Heart right ventricle (tissue), 16 donors: ENCODE results near the gene HSF5. TPM values are rescaled to one million over a fixed set of nuclear protein-coding genes. Genes with fewer than 3 reads are reported as not detected.

ENCODE experiments used
- ATAC-seq, 8 donors: fragments of 200-7000 bp; cut with Tn5 transposase; one replicate each; pipeline ENCODE4 v1.9.1; 2020; ENCODE audit warnings: mild to moderate bottlenecking in 8 of 8, moderate library complexity in 8 of 8, moderate number of reproducible peaks in 1 of 8
- DNase-seq, 2 donors: peaks; one replicate each; pipeline ENCODE4 v3.0.0-alpha.2; 2020
- H3K27ac ChIP-seq, 10 donors: fragments of 200-600 bp; sonication (generic) in 2 of 10; one replicate each; pipeline versions ENCODE4 v1.5.0 to v1.8.0; 2020 to 2022; ENCODE audit warnings: mild to moderate bottlenecking in 3 of 10
- H3K27me3 ChIP-seq, 7 donors: fragments of 200-600 bp; one replicate each; pipeline ENCODE4 v1.8.0; 2021 to 2022; ENCODE audit warnings: mild to moderate bottlenecking in 2 of 7
- H3K36me3 ChIP-seq, 9 donors: fragments of 200-600 bp; sonication (generic) in 1 of 9; one replicate each; pipeline versions ENCODE4 v1.5.0 to v1.8.0; 2020 to 2022; ENCODE audit warnings: mild to moderate bottlenecking in 2 of 9
- H3K4me1 ChIP-seq, 9 donors: fragments of 200-600 bp; sonication (generic) in 1 of 9; one replicate each; pipeline versions ENCODE4 v1.5.0 to v1.8.0; 2020 to 2022; ENCODE audit warnings: mild to moderate bottlenecking in 4 of 9
- H3K4me3 ChIP-seq, 10 donors: fragments of 200-600 bp; sonication (generic) in 2 of 10; one replicate each; pipeline versions ENCODE4 v1.5.0 to v1.8.0; 2020 to 2022; ENCODE audit warnings: mild to moderate bottlenecking in 7 of 10, moderate library complexity in 2 of 10
- H3K9me3 ChIP-seq, 11 donors: fragments of 200-600 bp in 10 of 11; sonication (generic) in 2 of 11; one replicate each; pipeline versions ENCODE4 v1.5.0 to v1.8.0; 2013 to 2022; ENCODE audit warnings: mild to moderate bottlenecking in 2 of 11, control low read depth in 1 of 11, moderate library complexity in 1 of 11
- CTCF ChIP-seq, 9 donors: fragments of 200-600 bp; sonication (generic) in 2 of 9; IDR thresholded peaks; one replicate each; pipeline versions ENCODE4 v1.5.0 to v1.8.0; 2021 to 2022; ENCODE audit warnings: antibody characterized with exemption in 9 of 9, mild to moderate bottlenecking in 5 of 9, moderate library complexity in 1 of 9
- WGBS, 2 donors: extraction: QIAGEN DNeasy Blood & Tissue Kit; methylation state at CpG; one replicate each; pipeline ENCODE4 v1.1.7; 2013; ENCODE audit warnings: inconsistent platforms in 1 of 2; 5-methylcytosine and 5-hydroxymethylcytosine counted together
- intact Hi-C, 10 donors: fragments of 100-400 bp; cut with DNase I; formaldehyde crosslinking; loops; one replicate each; pipeline versions ENCODE4 v1.11.1 to v1.14.2; 2022
- polyA plus RNA-seq, 2 donors: library from polyadenylated mRNA; stranded (reverse); fragments of 200-250 nt; gene quantifications; one replicate each; pipeline ENCODE4 v1.2.3, GENCODE V29; 2013
- total RNA-seq, 10 donors: library from RNA; stranded (reverse); fragmentation: NEBNext Ultra II Directional in 3 of 10; extraction: Animal tissue kit (Norgen Biotek cat#: 25700) in 3 of 10; gene quantifications; one replicate each; pipeline versions ENCODE4 v1.2.1 to v1.2.4, GENCODE V29; 2021 to 2023
- donor health status: Arrhythmogenic right ventricular cardiomyopathy.
- donor health status: ischemic (EF 13 %, LVEDD 7.1; RV severe dilation, severe dysfunction).
- donor health status: healthy with polysubstance abuse.
- donor health status: DM: no; HTN: yes; CAD: no.
- donor health status: DM: no; HTN: no; CAD: no.
- donor health status: ischemic (EF 25% LVEDD 6.9; RV normal size, moderate dysfunction).
- donor health status: ischemic (EF 25% LVEDD 5.7; RV mildly dilated, moderate dysfunction).
- donor health status: healthy.
- donor health status: DM: yes; HTN: yes; CAD: no.
- donor health status: Ischemic cardiomyopathy.
- donor health status: ischemic (EF 35%, LVEDD 5.7; RV mildly dilated, moderate dysfunction).
- donor health status: nonischemic (EF 11% LVEDD 7.7; RV severe dilation, severe dysfunction).
- donor health status: DM: yes; HTN: yes; CAD: no.
- donor health status: PGD.
- donor health status: ischemic (EF 29% LVEDD 5.4; RV normal size, mild dysfunction).
- donor health status: nonischemic (EF 23%, LVEDD 6.1; RV moderate dilation, normal function).

HSF5 gene
- total and polyA plus RNA-seq, 12 donors, result 0.04 to 0.14 (median 0.05) TPM; not detected in 9

DNA sequence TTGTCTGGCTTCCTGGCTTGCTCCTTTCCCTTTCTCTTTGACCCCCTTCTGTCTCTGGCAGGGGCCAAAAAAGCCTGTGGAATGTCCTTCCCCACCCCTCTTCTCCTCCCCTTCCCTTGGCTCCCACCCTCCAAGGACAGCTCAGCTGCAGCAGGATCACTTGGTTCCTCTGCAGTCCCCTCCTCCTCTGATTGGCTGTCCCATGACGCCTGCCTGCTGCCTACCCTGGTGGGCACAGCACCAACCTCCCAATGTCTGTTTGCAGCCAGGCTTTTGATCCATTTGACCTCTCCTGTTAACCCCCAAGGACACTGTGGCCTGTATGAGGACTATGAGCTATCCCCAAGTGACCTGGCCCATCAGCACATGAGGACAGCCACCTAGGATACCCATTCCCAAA is 41.1 kb upstream of the HSF5 start:
- peak overlapping the region in 9 of 10 donors; percentile 29 to 87 (median 66) for H3K27ac ChIP-seq
- no peak for DNase-seq
- peak in 1 of 8 donors; percentile 10 for ATAC-seq
- peaks cover 0 to 4% (median 0%) of the 10 kb centered on the region in 9 donors for H3K36me3 ChIP-seq
- H3K27me3 ChIP-seq, result peaks cover 0 to 19% (median 0%) of the 10 kb centered on the region in 7 donors
- peak overlapping the region in 5 of 10 donors; percentile 21 to 38 (median 31) for H3K4me3 ChIP-seq
- intact Hi-C loops, result loop anchor here in 6 of 10 donors (5.0 to 10.0 kb wide), 6 partner anchors 48 to 476 kb away; partner anchors contain the start of genes RAD51C (in 3 of the 6) and TEX14 (in 3 of the 6)
- WGBS, 2 donors, result 45 to 70% methylated on average over 1 of the region's 1 CpG
- H3K4me1 ChIP-seq, result peaks cover 7 to 85% (median 69%) of the 10 kb centered on the region in 9 donors
- H3K9me3 ChIP-seq, result no peaks in the 10 kb centered on the region
- no peak for TF ChIP-seq CTCF (IDR thresholded peaks at IDR 0.05)

DNA sequence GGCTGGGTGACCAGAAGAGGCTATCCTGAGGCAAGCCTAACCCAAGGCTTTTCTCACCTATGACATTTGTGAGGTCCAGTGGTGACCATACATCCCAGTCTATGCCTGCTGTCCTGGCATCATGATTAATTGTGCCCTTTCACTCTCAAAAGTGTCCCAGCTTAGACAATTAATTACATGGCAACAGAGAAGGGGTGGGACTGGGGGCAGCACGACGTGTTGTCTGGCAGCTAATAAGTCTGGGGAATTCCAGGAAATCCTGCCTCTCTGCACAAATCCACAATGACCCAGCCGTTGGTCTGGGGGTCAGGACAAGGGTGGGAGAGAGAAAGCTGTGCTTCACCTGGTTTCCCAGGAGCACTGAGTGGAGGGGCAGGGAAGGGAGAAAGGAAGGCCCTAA is 40.2 kb upstream of the HSF5 start:
- Histone ChIP-seq H3K27ac (peak overlapping the region in 9 of 10 donors; percentile 29 to 87 (median 70)), H3K36me3 (peaks cover 0 to 12% (median 0%) of the 10 kb centered on the region in 9 donors), H3K27me3 (peaks cover 0 to 19% (median 0%) of the 10 kb centered on the region in 7 donors), H3K9me3 (no peaks in the 10 kb centered on the region), H3K4me1 (peaks cover 7 to 80% (median 69%) of the 10 kb centered on the region in 9 donors), H3K4me3 (peak overlapping the region in 6 of 10 donors; percentile 21 to 38 (median 29))
- ATAC-seq, result no peak
- 28 to 48% methylated on average over 3 of the region's 3 CpGs for WGBS, 2 donors
- DNase-seq, result no peak
- intact Hi-C loops, result loop anchor here in 6 of 10 donors (5.0 to 10.0 kb wide), 6 partner anchors 49 to 476 kb away; partner anchors contain the start of genes RAD51C (in 3 of the 6) and TEX14 (in 3 of the 6)
- TF ChIP-seq CTCF (IDR thresholded peaks at IDR 0.05), result no peak

DNA sequence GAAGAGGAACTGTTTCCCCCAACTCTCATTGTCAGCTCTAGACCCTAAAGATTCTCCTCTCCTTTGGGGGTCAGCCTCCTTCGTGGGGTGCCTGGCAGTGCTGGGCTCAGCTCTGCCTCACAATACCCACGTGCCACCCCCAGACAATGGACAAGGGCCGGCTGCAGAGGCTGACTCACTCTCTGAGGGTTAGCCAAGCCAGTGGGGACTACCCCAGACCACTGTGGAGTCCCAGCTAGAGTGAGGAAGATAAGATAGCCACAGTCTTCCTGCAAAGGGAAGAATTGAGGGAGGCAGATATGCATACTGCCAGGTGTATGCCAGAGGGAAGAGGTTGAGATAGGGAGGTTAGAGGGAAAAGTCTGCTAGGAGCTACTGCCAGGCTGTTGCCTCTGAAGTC is 39.7 kb upstream of the HSF5 start:
- peak overlapping the region in 5 of 10 donors; percentile 7 to 38 (median 31) for H3K4me3 ChIP-seq
- ATAC-seq (no peak), DNase-seq (no peak)
- no peaks in the 10 kb centered on the region for H3K9me3 ChIP-seq
- H3K36me3 ChIP-seq, result peaks cover 0 to 16% (median 0%) of the 10 kb centered on the region in 9 donors
- 56 to 66% methylated on average over 3 of the region's 3 CpGs for WGBS, 2 donors
- H3K27me3 ChIP-seq, result peaks cover 0 to 19% (median 0%) of the 10 kb centered on the region in 7 donors
- peak overlapping the region in 9 of 10 donors; percentile 44 to 87 (median 70) for H3K27ac ChIP-seq
- no peak for TF ChIP-seq CTCF (IDR thresholded peaks at IDR 0.05)
- intact Hi-C loops, result loop anchor here in 6 of 10 donors (5.0 to 10.0 kb wide), 6 partner anchors 49 to 477 kb away; partner anchors contain the start of genes RAD51C (in 3 of the 6) and TEX14 (in 3 of the 6)
- peaks cover 7 to 79% (median 69%) of the 10 kb centered on the region in 9 donors for H3K4me1 ChIP-seq

DNA sequence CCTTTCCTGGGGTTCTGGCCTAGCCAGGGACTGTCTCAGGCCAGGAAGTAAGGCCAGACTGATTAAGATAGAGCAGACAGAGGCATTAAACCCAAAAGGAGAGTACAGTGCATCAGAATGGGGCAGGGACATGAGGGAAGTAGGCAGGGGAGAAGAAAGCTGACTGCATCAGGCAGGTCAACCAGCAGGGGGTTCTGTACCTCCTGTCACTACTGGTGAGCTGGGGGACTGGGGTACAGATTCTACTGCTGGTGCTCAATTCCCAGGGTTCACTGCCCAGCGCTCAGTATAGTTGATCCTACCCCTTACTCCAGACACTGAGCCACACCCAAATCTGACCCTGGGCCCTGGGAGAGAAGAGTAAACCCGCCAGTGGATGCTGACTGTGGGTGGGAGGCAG is 39.1 kb upstream of the HSF5 start:
- H3K4me1 ChIP-seq, result peaks cover 7 to 73% (median 65%) of the 10 kb centered on the region in 9 donors
- WGBS, 2 donors, result 66 to 79% methylated on average over 2 of the region's 2 CpGs
- H3K36me3 ChIP-seq, result peaks cover 0 to 22% (median 0%) of the 10 kb centered on the region in 9 donors
- no peaks in the 10 kb centered on the region for H3K9me3 ChIP-seq
- peak overlapping the region in 9 of 10 donors; percentile 44 to 87 (median 70) for H3K27ac ChIP-seq
- ATAC-seq (no peak), DNase-seq (no peak)
- intact Hi-C loops, result loop anchor here in 6 of 10 donors (5.0 to 10.0 kb wide), 6 partner anchors 50 to 477 kb away; partner anchors contain the start of genes RAD51C (in 3 of the 6) and TEX14 (in 3 of the 6)
- H3K4me3 ChIP-seq, result peak overlapping the region in 6 of 10 donors; percentile 5 to 38 (median 10)
- peaks cover 0 to 13% (median 0%) of the 10 kb centered on the region in 7 donors for H3K27me3 ChIP-seq
- peak in 3 of 9 donors; percentile 12 to 25 (median 16) for TF ChIP-seq CTCF (IDR thresholded peaks at IDR 0.05)
